HepG2 (cell line): Measurements from ENCODE around the gene NLGN3. TPM values are rescaled to one million over a fixed set of nuclear protein-coding genes. Genes with fewer than 3 reads are reported as not detected.

ENCODE experiments used
- ARHGAP35 ChIP-seq: sonication (generic); formaldehyde crosslinking; IDR thresholded peaks from 2 replicates; pipeline ENCODE4 v1.9.0; 2022; ENCODE audit warnings: mild to moderate bottlenecking, inconsistent platforms, moderate library complexity, missing genetic modification reagents, borderline replicate concordance
- ATF1 ChIP-seq: IDR thresholded peaks from 2 replicates; pipeline ENCODE4 v1.6.1; 2016; ENCODE audit warnings: mild to moderate bottlenecking, control low read depth
- ATF7-NPFF ChIP-seq: sonication (generic); formaldehyde crosslinking; IDR thresholded peaks from 2 replicates; pipeline ENCODE4 v1.8.1; 2023; ENCODE audit warnings: mild to moderate bottlenecking, low read depth, missing genetic modification reagents, moderate library complexity
- BORCS8-MEF2B ChIP-seq: sonication (generic); formaldehyde crosslinking; IDR thresholded peaks from 2 replicates; pipeline ENCODE4 v1.8.0; 2022; ENCODE audit warnings: mild to moderate bottlenecking, missing genetic modification reagents
- DNMT3B ChIP-seq: conservative IDR thresholded peaks from 2 replicates; pipeline ENCODE4 v1.6.1; 2016; ENCODE audit warnings: missing biosample characterization, control low read depth
- ELF3 ChIP-seq: IDR thresholded peaks from 2 replicates; pipeline ENCODE4 v1.6.1; 2016; ENCODE audit warnings: missing genetic modification reagents, missing compliant biosample characterization
- ETV5 ChIP-seq: IDR thresholded peaks from 2 replicates; pipeline ENCODE4 v1.6.1; 2018; ENCODE audit warnings: missing biosample characterization, missing genetic modification reagents, inconsistent platforms, borderline replicate concordance
- GABPA ChIP-seq, 2 experiments: IDR thresholded peaks; 2 replicates each; pipeline ENCODE4 v1.6.1; 2011 to 2016; ENCODE audit warnings: low read depth in 2 of 2, low read length in 1 of 2, missing biosample characterization in 1 of 2, missing genetic modification characterization in 1 of 2
- GATAD2A ChIP-seq: IDR thresholded peaks from 2 replicates; pipeline ENCODE4 v1.6.1; 2016
- HMG20A ChIP-seq: IDR thresholded peaks from 2 replicates; pipeline ENCODE4 v1.6.1; 2016; ENCODE audit warnings: borderline replicate concordance
- NCOA2 ChIP-seq: sonication (generic); formaldehyde crosslinking; IDR thresholded peaks from 2 replicates; pipeline ENCODE4 v1.8.0; 2022; ENCODE audit warnings: inconsistent platforms
- PHF8 ChIP-seq: sonication (generic); formaldehyde crosslinking; IDR thresholded peaks from 2 replicates; pipeline ENCODE4 v1.5.0; 2020; ENCODE audit warnings: missing genetic modification reagents
- POLR2G ChIP-seq: fragments of 200-400 bp; formaldehyde crosslinking; IDR thresholded peaks from 2 replicates; pipeline ENCODE4 v1.6.1; 2018; ENCODE audit warnings: mild to moderate bottlenecking, low read depth, low read length, moderate library complexity
- RFX1 ChIP-seq: fragments of 450-650 bp; IDR thresholded peaks from 2 replicates; pipeline ENCODE4 v1.6.1; 2017
- RFXAP ChIP-seq: sonication (generic); formaldehyde crosslinking; IDR thresholded peaks from 2 replicates; pipeline ENCODE4 v1.4.0; 2020; ENCODE audit warnings: missing genetic modification reagents, borderline replicate concordance
- SPEN ChIP-seq: sonication (generic); formaldehyde crosslinking; IDR thresholded peaks from 2 replicates; pipeline ENCODE4 v1.5.1; 2020; ENCODE audit warnings: low read depth, mild to moderate bottlenecking, missing genetic modification reagents
- ZFY ChIP-seq: sonication (generic); formaldehyde crosslinking; IDR thresholded peaks from 2 replicates; pipeline ENCODE4 v1.4.0; 2020; ENCODE audit warnings: missing genetic modification reagents
- ZNF672 ChIP-seq: sonication (generic); formaldehyde crosslinking; IDR thresholded peaks from 2 replicates; pipeline ENCODE4 v1.8.1; 2022; ENCODE audit warnings: missing genetic modification reagents
- ZSCAN21 ChIP-seq: sonication (generic); formaldehyde crosslinking; IDR thresholded peaks from 2 replicates; pipeline ENCODE4 v1.8.0; 2022; ENCODE audit warnings: mild to moderate bottlenecking, missing genetic modification reagents, moderate library complexity, borderline replicate concordance
- polyA plus RNA-seq, 8 experiments: library from polyadenylated mRNA; depleted of rRNA in 3 of 8; stranded (reverse) in 7 of 8; unstranded in 1 of 8; fragments of >200 nt; fragmentation: Illumina TruSeq in 4 of 8; extraction: Trizol in 4 of 8; gene quantifications; 2 replicates each; pipeline versions ENCODE4 v1.2.1 to v1.2.3, GENCODE V29; 2011 to 2016; ENCODE audit warnings: low read depth in 4 of 8, missing spikeins in 1 of 8, mixed read lengths in 1 of 8; ENCODE audit not compliant: insufficient read depth in 1 of 8
- total RNA-seq, 5 experiments: library from RNA; depleted of rRNA; stranded (reverse); fragments of >200 nt; fragmentation: Illumina TruSeq; extraction: Trizol; gene quantifications; 2 replicates each; pipeline ENCODE4 v1.2.3, GENCODE V29; 2016; ENCODE audit warnings: low read depth in 1 of 5
- TF ChIP-seq, protein P1 (sequence below), 2 experiments: IDR thresholded peaks; 2 replicates each; pipeline ENCODE4 v1.6.1; 2011 to 2012; ENCODE audit warnings: low read length in 2 of 2, borderline replicate concordance in 1 of 2, low read depth in 1 of 2, mild to moderate bottlenecking in 1 of 2, moderate library complexity in 1 of 2
- TF ChIP-seq, protein P2 (sequence below): IDR thresholded peaks from 2 replicates; pipeline ENCODE4 v1.6.1; 2012; ENCODE audit warnings: inconsistent platforms
- TF ChIP-seq, protein P3 (sequence below): sonication (generic); formaldehyde crosslinking; IDR thresholded peaks from 2 replicates; pipeline ENCODE4 v1.4.0; 2020; ENCODE audit warnings: missing genetic modification reagents, borderline replicate concordance
- TF ChIP-seq, protein P4 (sequence below): sonication (generic); formaldehyde crosslinking; IDR thresholded peaks from 2 replicates; pipeline ENCODE4 v1.5.0; 2020; ENCODE audit warnings: mild to moderate bottlenecking, missing genetic modification reagents, borderline replicate concordance

Gene NLGN3
- total and polyA plus RNA-seq, 2 of the 13 experiments (the other 11 are each of a cell fraction or from before 2014, with no cell fraction given): 0.04 to 0.16 TPM

DNA sequence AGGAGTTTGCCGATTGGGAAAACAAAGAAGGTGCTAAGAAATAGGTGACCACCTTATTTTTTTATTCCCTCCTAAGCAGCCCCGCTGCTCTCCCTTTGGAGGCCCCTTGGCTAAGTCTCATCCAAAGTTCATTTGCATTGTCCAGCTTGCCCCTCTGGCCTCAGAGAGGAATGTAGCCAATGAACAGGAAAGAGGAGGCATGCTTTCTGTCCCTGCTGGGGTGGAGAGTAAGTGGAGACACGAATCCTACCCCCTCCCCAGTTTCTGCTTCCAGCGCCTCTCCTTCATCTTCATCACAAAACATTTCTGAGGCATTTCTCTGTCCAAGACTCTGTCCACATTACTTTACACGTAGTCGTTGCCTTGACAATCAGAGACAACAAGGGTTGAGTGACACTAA lies 38.7 kb downstream of the NLGN3 start (continued):
- peak; percentile 69 for TF ChIP-seq POLR2G
- TF ChIP-seq ZSCAN21 (CRISPR knock-in tag): no peak
- peak; percentile 32; the same call in 1 of the 2 replicates for TF ChIP-seq ELF3 (CRISPR knock-in tag)
- peak; percentile 62; the same call in 1 of the 2 replicates for TF ChIP-seq NCOA2 (CRISPR knock-in tag)
- TF ChIP-seq HMG20A: peak; percentile 26; the same call in 1 of the 2 replicates
- TF ChIP-seq RFX1: peak; percentile 30; the same call in 1 of the 2 replicates
- peak; percentile 35; the same call in 1 of the 2 replicates for TF ChIP-seq ATF1 (CRISPR knock-in tag)
- no peak for TF ChIP-seq DNMT3B
- TF ChIP-seq, protein P1, sequence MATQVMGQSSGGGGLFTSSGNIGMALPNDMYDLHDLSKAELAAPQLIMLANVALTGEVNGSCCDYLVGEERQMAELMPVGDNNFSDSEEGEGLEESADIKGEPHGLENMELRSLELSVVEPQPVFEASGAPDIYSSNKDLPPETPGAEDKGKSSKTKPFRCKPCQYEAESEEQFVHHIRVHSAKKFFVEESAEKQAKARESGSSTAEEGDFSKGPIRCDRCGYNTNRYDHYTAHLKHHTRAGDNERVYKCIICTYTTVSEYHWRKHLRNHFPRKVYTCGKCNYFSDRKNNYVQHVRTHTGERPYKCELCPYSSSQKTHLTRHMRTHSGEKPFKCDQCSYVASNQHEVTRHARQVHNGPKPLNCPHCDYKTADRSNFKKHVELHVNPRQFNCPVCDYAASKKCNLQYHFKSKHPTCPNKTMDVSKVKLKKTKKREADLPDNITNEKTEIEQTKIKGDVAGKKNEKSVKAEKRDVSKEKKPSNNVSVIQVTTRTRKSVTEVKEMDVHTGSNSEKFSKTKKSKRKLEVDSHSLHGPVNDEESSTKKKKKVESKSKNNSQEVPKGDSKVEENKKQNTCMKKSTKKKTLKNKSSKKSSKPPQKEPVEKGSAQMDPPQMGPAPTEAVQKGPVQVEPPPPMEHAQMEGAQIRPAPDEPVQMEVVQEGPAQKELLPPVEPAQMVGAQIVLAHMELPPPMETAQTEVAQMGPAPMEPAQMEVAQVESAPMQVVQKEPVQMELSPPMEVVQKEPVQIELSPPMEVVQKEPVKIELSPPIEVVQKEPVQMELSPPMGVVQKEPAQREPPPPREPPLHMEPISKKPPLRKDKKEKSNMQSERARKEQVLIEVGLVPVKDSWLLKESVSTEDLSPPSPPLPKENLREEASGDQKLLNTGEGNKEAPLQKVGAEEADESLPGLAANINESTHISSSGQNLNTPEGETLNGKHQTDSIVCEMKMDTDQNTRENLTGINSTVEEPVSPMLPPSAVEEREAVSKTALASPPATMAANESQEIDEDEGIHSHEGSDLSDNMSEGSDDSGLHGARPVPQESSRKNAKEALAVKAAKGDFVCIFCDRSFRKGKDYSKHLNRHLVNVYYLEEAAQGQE (IDR thresholded peaks at IDR 0.05; ENCODE audit: borderline replicate concordance in 1 of 2, low read depth in 1 of 2, low read length in 2 of 2): peak in 1 of 2 experiments; percentile 53; a peak in 1 of 4 replicates
- TF ChIP-seq, protein P2, sequence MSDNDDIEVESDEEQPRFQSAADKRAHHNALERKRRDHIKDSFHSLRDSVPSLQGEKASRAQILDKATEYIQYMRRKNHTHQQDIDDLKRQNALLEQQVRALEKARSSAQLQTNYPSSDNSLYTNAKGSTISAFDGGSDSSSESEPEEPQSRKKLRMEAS: peak; percentile 57
- TF ChIP-seq GATAD2A (CRISPR knock-in tag): peak; percentile 38; the same call in 1 of the 2 replicates
- TF ChIP-seq ZNF672 (CRISPR knock-in tag): no peak
- TF ChIP-seq SPEN: peak; percentile 51; the same call in 1 of the 2 replicates
- 0 out of 2 replicates have a peak, but pooled peaks have one; percentile 17 for TF ChIP-seq BORCS8-MEF2B (CRISPR knock-in tag)
- TF ChIP-seq ZFY (CRISPR knock-in tag): no peak
- TF ChIP-seq ARHGAP35: no peak
- TF ChIP-seq, protein P3, sequence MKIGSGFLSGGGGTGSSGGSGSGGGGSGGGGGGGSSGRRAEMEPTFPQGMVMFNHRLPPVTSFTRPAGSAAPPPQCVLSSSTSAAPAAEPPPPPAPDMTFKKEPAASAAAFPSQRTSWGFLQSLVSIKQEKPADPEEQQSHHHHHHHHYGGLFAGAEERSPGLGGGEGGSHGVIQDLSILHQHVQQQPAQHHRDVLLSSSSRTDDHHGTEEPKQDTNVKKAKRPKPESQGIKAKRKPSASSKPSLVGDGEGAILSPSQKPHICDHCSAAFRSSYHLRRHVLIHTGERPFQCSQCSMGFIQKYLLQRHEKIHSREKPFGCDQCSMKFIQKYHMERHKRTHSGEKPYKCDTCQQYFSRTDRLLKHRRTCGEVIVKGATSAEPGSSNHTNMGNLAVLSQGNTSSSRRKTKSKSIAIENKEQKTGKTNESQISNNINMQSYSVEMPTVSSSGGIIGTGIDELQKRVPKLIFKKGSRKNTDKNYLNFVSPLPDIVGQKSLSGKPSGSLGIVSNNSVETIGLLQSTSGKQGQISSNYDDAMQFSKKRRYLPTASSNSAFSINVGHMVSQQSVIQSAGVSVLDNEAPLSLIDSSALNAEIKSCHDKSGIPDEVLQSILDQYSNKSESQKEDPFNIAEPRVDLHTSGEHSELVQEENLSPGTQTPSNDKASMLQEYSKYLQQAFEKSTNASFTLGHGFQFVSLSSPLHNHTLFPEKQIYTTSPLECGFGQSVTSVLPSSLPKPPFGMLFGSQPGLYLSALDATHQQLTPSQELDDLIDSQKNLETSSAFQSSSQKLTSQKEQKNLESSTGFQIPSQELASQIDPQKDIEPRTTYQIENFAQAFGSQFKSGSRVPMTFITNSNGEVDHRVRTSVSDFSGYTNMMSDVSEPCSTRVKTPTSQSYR: peak; percentile 35; the same call in 1 of the 2 replicates
- no peak for TF ChIP-seq GABPA (IDR thresholded peaks at IDR 0.05; ENCODE audit: low read depth, low read length)
- peak; percentile 27; the same call in 1 of the 2 replicates for TF ChIP-seq GABPA (CRISPR knock-in tag; IDR thresholded peaks at IDR 0.05; ENCODE audit: low read depth)
- no peak for TF ChIP-seq RFXAP (CRISPR knock-in tag)
- TF ChIP-seq PHF8 (CRISPR knock-in tag): 0 out of 2 replicates have a peak, but pooled peaks have one; percentile 27
- peak; percentile 30; the same call in 1 of the 2 replicates for TF ChIP-seq ETV5
- TF ChIP-seq ATF7-NPFF (CRISPR knock-in tag): no peak
- TF ChIP-seq, protein P4, sequence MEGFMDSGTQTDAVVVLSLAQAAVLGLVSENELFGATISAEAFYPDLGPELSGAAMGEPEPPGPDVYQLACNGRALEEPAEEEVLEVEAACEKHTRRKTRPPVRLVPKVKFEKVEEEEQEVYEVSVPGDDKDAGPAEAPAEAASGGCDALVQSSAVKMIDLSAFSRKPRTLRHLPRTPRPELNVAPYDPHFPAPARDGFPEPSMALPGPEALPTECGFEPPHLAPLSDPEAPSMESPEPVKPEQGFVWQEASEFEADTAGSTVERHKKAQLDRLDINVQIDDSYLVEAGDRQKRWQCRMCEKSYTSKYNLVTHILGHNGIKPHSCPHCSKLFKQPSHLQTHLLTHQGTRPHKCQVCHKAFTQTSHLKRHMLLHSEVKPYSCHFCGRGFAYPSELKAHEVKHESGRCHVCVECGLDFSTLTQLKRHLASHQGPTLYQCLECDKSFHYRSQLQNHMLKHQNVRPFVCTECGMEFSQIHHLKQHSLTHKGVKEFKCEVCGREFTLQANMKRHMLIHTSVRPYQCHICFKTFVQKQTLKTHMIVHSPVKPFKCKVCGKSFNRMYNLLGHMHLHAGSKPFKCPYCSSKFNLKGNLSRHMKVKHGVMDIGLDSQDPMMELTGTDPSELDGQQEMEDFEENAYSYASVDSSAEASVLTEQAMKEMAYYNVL (CRISPR knock-in tag): peak; percentile 30; the same call in 1 of the 2 replicates
